Measurements from ENCODE around the gene TBCA. TPM values are rescaled to one million over a fixed set of nuclear protein-coding genes. Genes with fewer than 3 reads are reported as not detected.

Gene TBCA
- polyA plus RNA-seq, 1 experiment, result 192 TPM

GRCh38 chr5:77683171-77683732 lies 92.9 kb downstream of the TBCA start:
- POLR2A ChIA-PET, result no interaction called here
- DNase-seq (ENCODE audit: low read depth, low spot score), result no peak
- no peak overlapping the region for H3K4me3 ChIP-seq (ENCODE audit: low read depth, low read length)
- TF ChIP-seq CTCF (IDR thresholded peaks at IDR 0.05; ENCODE audit: low read depth, low read length), result no peak
- no peaks in the 10 kb centered on the region for H3K9me3 ChIP-seq (ENCODE audit: control insufficient read depth, insufficient read depth, low read length)
- H3K27me3 ChIP-seq (ENCODE audit: control insufficient read depth, insufficient read depth, low read length), result no peaks in the 10 kb centered on the region
- H3K27ac ChIP-seq (ENCODE audit: low read depth, low read length), result no peak overlapping the region
- CTCF ChIA-PET, result no interaction called here

- ChIA-PET CTCF (no interaction called here), POLR2A (no interaction called here)
- H3K4me3 ChIP-seq (ENCODE audit: low read depth, low read length), result no peak overlapping the region
- no peaks in the 10 kb centered on the region for H3K9me3 ChIP-seq (ENCODE audit: control insufficient read depth, insufficient read depth, low read length)
- no peak for DNase-seq (ENCODE audit: low read depth, low spot score)
- no peak overlapping the region for H3K27ac ChIP-seq (ENCODE audit: low read depth, low read length)
- peaks cover 31% of the 10 kb centered on the region for H3K27me3 ChIP-seq (ENCODE audit: control insufficient read depth, insufficient read depth, low read length)
- TF ChIP-seq CTCF (IDR thresholded peaks at IDR 0.05; ENCODE audit: low read depth, low read length), result no peak
Measured at GRCh38 chr5:77670526-77670925, 105.6 kb downstream of the TBCA start.

- TF ChIP-seq CTCF (IDR thresholded peaks at IDR 0.05; ENCODE audit: low read depth, low read length), result no peak
- ChIA-PET POLR2A (no interaction called here), CTCF (interaction anchor here (0.7 kb wide), 1 partner anchor 525 kb away, joined by 3 read pairs; no protein-coding TSS in a partner anchor)
- H3K27ac ChIP-seq (ENCODE audit: low read depth, low read length), result no peak overlapping the region
- no peaks in the 10 kb centered on the region for H3K9me3 ChIP-seq (ENCODE audit: control insufficient read depth, insufficient read depth, low read length)
- DNase-seq (ENCODE audit: low read depth, low spot score), result no peak
- H3K4me3 ChIP-seq (ENCODE audit: low read depth, low read length), result no peak overlapping the region
- H3K27me3 ChIP-seq (ENCODE audit: control insufficient read depth, insufficient read depth, low read length), result peaks cover 31% of the 10 kb centered on the region
Measured at GRCh38 chr5:77669677-77670076, 106.5 kb downstream of the TBCA start.

GRCh38 chr5:77663090-77663863 lies 112.9 kb downstream of the TBCA start:
- peaks cover 14% of the 10 kb centered on the region for H3K27me3 ChIP-seq (ENCODE audit: control insufficient read depth, insufficient read depth, low read length)
- no peak overlapping the region for H3K4me3 ChIP-seq (ENCODE audit: low read depth, low read length)
- CTCF ChIA-PET, result no interaction called here
- no peak for TF ChIP-seq CTCF (IDR thresholded peaks at IDR 0.05; ENCODE audit: low read depth, low read length)
- H3K9me3 ChIP-seq (ENCODE audit: control insufficient read depth, insufficient read depth, low read length), result no peaks in the 10 kb centered on the region
- POLR2A ChIA-PET, result no interaction called here
- no peak overlapping the region for H3K27ac ChIP-seq (ENCODE audit: low read depth, low read length)
- DNase-seq (ENCODE audit: low read depth, low spot score), result no peak

- no peak for DNase-seq (ENCODE audit: low read depth, low spot score)
- ChIA-PET CTCF (no interaction called here), POLR2A (no interaction called here)
- no peak for TF ChIP-seq CTCF (IDR thresholded peaks at IDR 0.05; ENCODE audit: low read depth, low read length)
- H3K27me3 ChIP-seq (ENCODE audit: control insufficient read depth, insufficient read depth, low read length), result peaks cover 16% of the 10 kb centered on the region
- no peak overlapping the region for H3K27ac ChIP-seq (ENCODE audit: low read depth, low read length)
- no peaks in the 10 kb centered on the region for H3K9me3 ChIP-seq (ENCODE audit: control insufficient read depth, insufficient read depth, low read length)
- H3K4me3 ChIP-seq (ENCODE audit: low read depth, low read length), result no peak overlapping the region
Measured at GRCh38 chr5:77662635-77663034, 113.5 kb downstream of the TBCA start.
